GM21423 (cell line): Measurements from ENCODE around the gene C5orf63.
"Not testable (repeated sequence)": the region's sequence is repeated elsewhere in the genome, so short reads cannot be mapped to it uniquely, and the experiment has no call there.

Experiments used
- ATAC-seq: cut with Tn5 transposase; IDR thresholded peaks from one replicate; pipeline ENCODE4 v1.9.1; 2021; ENCODE audit warnings: mild to moderate bottlenecking, moderate library complexity; ENCODE audit not compliant: unreplicated experiment

Gene C5orf63

DNA sequence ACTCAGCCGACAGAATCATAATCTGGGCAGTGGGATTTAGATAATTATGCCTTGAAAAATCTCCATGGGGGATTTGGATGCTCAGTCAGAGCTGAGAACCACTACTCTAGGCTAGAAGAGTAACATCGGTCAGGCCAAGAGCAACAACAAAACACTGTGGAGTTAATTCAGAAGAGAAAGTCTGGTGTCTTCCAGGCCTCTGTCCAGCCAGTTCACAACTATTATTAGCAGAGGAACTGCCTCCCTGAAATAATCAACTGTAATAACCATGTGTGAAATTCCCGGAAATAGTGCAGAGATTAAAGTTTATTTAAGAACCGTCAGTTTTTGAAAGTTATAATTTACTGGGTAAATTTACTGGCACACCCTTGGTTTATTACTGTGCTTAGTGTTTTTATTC is 34.8 kb downstream of the C5orf63 start:
- no peak for ATAC-seq

DNA sequence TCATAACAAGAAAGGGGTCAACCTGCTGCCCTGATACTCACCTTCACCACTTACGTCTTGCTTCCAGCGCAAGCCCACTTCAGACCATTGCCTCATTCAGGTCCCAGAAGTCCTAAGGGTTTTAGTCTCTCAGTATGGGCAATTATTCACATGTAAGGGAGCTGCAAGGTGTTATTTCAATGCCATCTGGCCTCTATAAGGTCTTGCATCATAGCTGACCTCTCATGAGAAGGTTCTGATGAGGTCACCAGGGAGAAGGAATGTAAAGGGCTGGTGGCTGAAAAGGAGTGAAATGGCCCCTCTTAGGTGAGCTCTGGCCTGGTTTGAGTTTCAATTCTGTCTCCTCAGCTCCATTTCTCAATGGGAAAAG is 41.5 kb downstream of the C5orf63 start:
- ATAC-seq = no peak

DNA sequence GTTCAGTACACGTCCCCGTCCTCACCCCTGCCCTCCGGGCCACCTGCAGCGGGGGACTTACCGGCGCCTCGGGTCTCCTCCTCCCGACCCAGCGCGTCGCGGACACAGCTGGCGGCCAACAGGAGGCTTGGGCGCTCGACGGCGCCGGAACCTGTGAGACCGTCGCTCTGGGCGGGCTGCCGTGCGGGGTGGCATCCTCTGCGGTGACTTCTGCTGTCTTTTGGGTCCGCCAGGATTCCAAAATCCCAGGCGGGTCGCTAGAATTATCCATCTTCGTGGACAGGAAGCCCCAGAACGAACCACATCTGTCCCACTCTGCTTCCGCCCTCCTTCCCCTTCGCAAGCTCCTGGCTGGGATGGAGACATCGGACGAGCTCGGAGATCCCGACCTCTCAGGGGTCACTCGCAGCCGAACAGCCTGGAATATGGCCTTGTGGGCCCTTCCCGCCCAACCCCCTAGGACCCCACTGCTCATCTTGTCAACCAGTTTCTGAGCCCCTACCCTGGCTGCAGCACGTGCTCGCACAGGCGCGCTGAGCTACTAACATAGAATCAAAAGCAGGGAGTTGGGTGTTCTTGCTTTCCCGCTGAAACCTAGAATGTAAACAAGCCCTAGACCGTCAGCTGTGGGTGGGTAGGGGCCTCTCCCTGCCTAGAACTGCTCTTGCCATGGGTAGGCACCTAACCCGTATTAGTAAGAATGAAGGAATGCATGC is 42.0 kb downstream of the C5orf63 start:
- ATAC-seq = peak; percentile 15

DNA sequence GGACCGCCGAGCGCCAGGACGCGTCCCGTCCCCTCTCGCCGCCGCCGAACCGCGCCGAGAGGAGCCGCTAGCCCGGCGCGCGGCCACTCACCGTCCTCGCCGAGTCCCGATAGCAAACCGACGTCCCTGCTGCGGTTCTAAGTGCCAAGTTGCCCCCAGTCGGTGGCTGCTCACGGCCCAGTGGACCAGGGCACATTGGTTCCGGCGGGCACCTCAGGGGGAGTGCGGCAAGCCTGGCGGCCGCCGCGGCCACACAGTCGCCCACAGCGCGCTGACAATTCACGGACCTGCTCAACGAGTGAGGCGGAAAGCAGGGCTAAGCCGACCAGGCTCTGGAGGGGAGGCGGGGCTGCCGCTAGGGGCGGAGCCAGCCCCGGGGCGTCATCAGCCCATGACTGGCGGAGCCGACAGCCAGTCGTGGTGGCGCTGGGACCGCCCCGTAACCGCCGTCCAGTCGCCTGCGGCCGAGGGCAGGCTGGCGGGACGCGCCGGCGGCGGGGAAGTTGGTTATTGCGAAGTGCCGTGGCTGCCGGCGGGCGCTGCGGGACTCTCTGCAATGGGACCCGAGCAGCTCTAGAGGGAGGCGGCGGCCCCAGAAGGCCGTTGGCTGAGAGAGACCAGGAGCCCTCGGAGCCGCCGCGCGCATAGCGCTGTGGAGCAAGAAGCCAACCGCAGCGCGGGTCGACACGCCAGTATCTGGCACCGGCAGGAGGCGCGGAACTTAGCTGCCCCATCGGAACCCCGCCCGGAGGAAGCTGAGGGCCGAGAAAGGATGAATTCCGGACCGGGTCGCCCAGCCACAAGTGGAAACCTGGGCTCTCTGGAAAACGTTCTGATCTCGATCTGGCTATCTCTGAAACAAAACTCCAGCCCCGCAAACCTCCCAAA is 42.8 kb downstream of the C5orf63 start, which contains the start of gene MARCHF3:
MARCHF3 (minus strand) TSS at position 300 of the 888 bp plus-strand sequence. CDS start 112,387 bp downstream, outside the sequence.
- ATAC-seq = peak; percentile 94

DNA sequence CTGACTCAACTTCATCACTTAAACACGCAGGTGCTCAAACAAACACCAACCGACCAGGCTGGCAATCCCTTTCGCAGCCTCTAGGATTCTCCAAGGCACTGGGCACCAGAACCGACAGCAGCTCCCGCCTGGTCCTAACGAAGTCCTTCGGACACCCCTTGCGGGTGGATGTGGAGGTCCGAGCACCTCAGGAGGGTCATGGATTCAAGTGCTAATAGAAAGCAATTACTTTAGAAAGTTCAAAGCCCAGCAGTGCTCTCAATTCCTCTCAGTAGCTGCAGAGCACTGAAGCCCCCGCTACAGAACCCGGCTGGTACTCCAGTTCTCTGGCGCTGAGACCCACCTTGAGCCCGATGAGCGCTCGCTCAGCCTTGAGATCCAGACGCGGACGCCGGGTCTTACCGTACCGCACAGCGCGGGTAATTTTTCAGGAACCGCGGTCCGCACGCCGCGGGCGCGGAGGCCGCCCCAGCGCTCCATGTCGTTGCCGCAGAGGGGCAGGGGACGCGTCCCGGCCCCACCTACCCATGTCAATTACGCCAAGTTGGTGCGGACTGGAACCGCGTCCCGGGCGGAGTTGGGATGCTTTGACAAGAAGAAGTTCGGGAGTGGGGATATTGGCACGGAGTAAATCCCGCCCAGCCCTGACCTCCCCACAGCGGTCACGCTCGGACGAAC is 43.6 kb downstream of the C5orf63 start:
- no peak for ATAC-seq

DNA sequence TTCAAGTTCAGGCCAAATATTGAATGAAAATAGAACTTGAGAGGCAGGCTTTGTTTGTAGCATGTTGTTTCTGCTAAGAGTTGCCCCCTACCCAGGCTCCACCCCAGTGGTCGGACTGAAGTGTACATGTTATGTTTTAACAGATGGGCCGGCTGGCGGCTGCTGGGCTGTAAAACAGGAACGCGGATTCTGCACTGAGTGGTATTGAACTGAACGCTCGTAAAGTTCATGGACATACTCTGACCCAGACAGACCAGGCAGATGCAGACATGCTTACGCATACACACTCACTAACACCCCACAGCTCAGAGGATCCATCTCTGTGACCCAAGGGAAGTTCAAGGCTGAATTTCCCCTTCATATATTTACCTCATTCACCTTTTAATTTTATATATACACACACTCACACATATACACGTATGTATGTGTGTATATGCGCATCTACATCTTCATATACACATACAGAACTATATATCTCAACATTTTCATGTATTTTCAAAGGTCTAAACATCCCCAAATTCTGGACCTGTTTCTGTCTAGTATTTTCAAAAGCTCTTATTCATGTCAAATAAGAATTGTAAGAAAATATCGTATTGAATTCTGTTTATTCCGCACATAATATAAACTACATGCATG is 44.4 kb downstream of the C5orf63 start:
- ATAC-seq = no peak

DNA sequence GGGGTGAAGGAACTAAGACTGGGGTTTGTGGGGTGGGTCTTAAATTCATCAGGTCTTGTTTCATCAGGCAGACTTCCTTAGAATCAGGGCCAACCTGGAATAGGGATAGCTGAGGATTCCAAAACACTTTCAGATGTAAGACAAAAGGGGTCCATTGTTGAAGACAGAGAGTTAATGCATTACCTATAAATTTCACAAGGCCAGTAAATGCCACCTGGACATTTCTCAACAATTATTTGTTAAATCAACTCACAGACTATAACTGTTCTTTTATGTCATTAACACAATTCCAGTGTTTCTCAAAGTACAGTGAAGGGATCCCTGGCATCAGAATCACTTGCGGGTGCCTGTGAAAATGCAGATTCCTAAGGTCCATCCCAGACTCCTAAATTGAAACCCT is 45.8 kb downstream of the C5orf63 start:
- no peak for ATAC-seq

DNA sequence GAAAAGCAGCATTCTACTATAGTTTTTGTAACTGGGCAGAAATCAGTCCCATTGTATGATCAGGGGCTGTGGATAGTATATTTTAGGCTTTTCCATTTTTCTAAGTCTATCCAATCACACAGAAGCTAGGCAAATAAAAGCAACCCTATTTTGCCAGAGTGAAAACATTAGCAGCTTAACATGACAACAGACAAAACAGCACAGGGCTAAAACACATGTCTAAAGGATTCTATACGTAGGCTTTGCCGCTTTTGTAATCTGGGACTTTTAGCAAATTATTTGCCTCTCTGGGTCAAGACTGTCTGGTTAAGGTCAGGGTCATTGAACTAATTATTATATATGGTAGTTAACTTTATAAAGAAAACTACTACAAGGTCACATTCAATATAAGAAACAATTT is 47.1 kb downstream of the C5orf63 start:
- no peak for ATAC-seq

DNA sequence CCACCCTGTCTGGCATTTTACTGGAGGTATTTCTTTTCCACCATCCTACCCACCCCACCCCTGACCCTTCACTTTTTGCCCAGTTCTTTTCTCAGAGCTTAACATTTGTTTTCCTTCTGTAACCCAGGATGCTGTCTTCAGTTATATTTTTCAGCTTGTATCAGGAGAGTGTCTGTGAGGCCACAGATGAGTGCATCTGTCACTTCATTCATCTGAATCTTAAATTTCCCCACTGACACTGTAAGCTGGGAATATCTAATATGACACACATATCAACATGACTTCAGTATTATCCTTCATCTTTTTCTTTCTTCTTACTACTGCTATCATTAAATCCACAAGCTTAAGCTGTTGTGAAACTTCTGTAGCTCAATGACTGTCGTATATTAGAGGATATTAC is 47.8 kb downstream of the C5orf63 start:
- ATAC-seq = no peak

DNA sequence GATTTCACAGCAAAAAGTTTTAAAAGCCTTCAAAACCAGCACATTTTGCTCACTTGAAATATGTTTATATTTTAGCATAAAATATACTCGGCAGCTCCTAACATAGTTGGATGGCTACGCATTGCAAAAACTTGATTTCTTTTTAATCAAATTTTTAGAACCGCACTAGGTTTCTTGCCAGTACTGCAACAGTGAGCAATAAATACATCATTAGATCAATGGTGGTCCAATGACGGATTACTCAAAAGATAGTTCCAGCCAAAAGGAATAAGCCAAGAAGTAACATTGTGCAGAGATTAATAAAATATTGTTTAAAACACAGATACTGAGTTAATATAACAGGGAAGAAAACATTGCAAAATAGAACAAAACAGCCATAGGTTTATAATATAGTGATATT is 48.5 kb downstream of the C5orf63 start:
- no peak for ATAC-seq

DNA sequence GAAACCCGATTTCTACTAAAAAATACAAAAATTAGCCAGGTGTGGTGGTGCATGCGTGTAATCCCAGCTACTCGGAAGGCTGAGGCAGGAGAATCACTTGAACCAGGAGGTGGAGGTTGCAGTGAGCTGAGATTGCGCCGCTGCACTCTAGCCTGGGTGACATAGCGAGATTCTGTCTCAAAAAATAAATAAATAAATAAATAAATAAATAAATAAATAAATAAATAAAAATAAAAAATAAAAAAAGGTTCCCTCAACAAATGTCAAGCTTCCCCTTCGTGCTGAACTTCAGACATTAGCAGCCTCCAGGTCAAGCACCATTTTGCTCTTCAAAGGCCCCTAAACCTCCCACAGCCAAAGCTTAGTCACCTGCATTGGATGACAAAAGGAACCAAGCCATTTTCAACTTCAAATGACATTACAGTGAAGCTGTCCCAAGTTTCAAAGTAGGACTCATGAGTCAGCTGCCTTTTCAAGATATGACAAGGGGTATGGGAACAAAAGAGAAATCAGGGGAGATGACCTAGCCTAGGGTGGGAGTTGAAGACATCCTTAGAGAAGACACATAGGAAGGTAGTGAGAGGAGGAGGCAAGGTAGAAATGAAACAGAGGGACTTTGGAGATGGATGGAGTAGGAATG is 49.6 kb downstream of the C5orf63 start:
- not testable (repeated sequence) for ATAC-seq

DNA sequence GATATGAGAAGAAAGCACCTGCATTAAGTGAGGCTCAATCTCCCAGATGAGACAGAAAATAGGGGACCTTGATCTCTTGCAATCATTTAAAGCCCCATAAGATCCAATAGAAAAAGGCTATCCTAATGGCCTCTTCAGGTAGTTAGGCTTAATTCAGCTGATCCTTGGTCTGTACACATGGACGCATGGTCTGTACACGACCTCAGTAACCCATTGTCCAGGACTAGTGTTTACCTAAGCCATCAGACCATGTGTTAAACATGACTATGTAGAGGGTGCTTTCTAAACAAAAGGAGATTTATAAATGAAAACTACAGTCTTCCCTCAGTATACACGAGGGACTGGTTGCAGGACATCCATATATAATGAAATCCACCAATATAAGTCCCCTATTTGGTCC is 50.5 kb downstream of the C5orf63 start:
- ATAC-seq = no peak

DNA sequence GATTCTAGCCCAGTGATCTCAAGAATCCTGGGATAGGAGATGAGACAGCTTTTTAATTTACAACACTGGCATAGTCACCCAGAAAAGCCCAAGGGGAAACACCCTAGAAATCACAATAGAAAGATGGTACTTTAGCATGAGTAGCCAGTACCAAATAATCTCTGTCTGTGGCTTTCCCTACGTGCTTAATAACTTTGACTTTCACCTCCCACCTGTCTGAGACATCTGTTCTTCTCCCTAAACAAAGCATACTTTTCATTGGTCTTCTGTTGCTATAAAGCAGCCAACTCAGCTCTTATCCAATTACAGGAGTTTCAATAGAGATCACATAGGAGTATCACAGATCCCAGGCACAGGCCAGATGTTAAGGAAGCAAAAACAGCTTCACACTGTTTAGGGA is 53.4 kb downstream of the C5orf63 start:
- ATAC-seq = no peak

DNA sequence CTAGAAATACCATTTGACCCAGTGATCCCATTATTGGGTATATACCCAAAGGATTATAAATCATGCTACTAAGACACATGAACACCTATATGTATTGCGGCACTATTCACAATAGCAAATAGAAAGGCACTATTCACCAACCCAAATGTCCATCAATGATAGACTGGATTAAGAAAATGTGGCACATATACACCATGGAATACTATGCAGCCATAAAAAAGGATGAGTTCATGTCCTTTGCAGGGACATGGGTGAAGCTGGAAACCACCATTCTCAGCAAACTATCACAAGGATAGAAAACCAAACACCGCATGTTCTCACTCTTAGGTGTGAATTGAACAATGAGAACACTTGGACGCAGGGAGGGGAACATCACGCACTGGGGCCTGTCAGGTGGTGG is 56.6 kb downstream of the C5orf63 start:
- ATAC-seq = not testable (repeated sequence)

DNA sequence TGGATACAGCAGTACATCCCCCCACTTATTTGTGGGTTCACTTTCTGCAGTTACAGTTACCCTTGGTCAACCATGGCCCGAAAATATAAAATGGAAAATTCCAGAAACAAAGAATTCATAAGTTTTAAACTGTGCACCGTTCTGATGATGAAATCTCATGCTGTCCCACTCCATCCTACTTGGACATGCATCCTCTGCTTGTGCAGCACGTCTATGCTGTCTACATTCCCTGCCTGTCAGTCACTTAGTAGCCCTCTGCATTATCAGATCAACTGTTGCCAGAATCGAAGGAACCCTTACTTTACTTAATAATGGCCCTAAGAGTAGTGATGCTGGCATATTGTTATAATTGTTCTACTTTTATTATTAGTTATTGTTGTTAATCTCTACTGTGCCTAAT is 57.6 kb downstream of the C5orf63 start:
- ATAC-seq = no peak

DNA sequence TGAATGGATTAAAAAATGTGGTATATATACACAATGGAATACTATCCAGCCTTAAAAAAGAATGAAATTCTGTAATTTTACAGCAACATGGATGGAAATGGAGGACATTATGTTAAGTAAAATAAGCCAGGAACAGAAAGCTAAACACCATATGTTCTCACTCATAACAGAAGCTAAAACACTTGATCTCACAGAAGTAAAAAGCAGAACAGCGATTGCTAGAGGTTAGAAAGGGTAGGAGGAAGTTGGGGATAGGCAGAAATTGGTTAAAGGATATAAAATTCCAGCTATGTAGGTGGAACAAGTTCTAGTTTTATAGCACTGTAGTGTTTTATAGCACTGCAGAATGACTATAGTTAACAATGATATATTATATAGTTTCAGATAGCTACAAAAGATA is 58.7 kb downstream of the C5orf63 start:
- no peak for ATAC-seq

DNA sequence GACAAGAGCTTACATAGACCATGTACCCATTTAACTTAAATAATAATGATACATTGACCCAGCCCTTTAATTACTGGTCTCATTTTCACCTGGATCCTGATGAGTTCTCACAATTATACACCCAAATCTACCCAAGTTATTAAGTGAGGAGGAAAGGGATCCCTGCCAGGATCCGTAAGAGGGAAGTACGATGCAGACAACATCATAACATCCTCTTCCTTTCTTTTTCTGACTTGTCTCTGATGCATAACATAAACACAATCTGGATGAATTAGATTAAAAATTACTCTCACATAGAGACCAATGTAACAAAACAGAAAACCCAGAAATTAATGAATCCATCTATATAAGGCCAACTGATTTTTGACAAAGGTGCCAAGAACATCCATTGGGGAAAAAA is 59.9 kb downstream of the C5orf63 start:
- ATAC-seq = no peak

DNA sequence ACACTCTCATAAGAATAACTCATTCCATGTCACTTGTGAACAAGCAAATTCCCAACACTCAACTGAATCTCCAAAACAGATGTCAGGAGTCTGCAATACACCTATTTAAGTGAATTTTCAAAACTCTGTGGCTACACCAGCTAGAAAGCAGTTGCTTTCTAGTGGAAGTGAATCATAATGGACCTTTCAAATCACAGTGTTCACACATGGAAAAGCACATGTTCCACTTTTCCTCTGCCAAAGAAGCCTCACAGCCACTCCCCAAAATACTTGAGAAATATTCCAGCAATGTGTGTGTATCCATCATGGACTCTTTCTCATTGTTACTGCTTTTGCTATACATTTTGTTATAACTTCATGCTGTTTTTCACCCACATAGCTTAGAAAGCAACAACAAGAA is 60.4 kb downstream of the C5orf63 start:
- no peak for ATAC-seq

DNA sequence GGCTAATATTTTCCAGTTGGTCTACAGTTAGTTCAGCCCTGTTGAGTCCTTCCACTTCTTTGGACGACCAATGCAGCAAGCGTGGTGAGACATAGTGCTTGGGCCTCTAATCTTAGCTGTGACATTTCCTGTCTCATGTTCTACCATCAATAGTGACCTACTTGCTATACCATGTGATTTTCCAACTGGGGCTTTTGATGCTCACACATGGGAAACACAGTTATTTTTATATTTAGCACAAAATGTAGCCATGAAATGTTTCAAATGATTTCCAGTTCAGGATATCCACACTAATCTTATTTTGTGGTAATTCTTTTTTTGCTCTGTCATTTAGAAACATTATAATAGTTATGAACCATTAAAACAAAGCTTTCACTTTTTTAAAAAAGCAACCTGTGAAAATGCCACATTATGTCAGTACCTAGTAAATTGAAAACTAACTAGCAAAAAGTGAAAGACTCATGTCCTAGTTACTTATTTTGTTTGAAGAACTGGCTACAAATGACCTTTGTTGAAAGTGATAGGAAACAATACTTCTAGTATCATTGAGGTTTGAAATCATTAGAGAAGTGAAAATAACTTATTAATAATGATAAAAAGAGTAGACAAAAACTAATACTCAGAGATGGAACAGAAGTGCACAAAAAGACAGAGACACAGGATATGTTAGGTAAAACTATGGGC is 61.2 kb downstream of the C5orf63 start:
- ATAC-seq = peak; percentile 85

DNA sequence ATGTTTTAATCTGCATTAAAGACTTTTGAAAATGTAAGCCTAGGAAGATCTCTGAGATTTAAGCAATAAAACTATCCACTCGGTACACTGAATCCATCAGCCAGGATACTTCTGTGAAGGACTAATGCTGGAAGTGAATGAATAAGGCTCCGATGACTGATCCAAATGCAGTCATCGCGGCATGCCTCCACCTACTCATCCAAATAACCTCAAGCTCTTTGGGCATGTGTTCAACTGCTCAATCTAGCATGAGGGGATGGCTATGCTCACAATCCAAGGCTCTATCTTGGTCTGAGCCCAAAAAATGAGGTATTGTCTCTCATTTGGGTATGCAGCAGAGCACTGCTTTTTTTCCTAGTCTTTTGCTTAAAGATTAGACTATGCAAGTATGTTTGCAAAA is 62.1 kb downstream of the C5orf63 start:
- ATAC-seq = no peak
